ENCODE data around the gene ARMH3.

Gene ARMH3

GRCh38 chr10:101974091-101974971 is 81.6 kb downstream of the ARMH3 start:
- DNase-seq, result peak; percentile 88

- no peak for DNase-seq
Measured at GRCh38 chr10:101972761-101973160, 83.2 kb downstream of the ARMH3 start.

- no peak for DNase-seq
Measured at GRCh38 chr10:101969412-101969922, 86.5 kb downstream of the ARMH3 start.

GRCh38 chr10:101968940-101969321 is 87.0 kb downstream of the ARMH3 start:
- no peak for DNase-seq

- DNase-seq, result no peak
Measured at GRCh38 chr10:101968286-101968939, 87.6 kb downstream of the ARMH3 start.

- DNase-seq, result no peak
Measured at GRCh38 chr10:101967713-101968112, 88.3 kb downstream of the ARMH3 start.

- no peak for DNase-seq
Measured at GRCh38 chr10:101967119-101967518, 88.9 kb downstream of the ARMH3 start.

- DNase-seq, result no peak
Measured at GRCh38 chr10:101965075-101965765, 90.8 kb downstream of the ARMH3 start.

- DNase-seq, result no peak
Measured at GRCh38 chr10:101961591-101962498, 94.1 kb downstream of the ARMH3 start.

GRCh38 chr10:101960879-101961395 is 95.0 kb downstream of the ARMH3 start:
- DNase-seq, result no peak

- peak; percentile 71 for DNase-seq
Measured at GRCh38 chr10:101959346-101959916, 96.5 kb downstream of the ARMH3 start.

GRCh38 chr10:101958691-101959090 is 97.3 kb downstream of the ARMH3 start:
- no peak for DNase-seq

- no peak for DNase-seq
Measured at GRCh38 chr10:101956898-101957297, 99.1 kb downstream of the ARMH3 start.

GRCh38 chr10:101956117-101956516 is 99.9 kb downstream of the ARMH3 start:
- DNase-seq, result no peak

- DNase-seq, result no peak
Measured at GRCh38 chr10:101952191-101952590, 103.8 kb downstream of the ARMH3 start.

GRCh38 chr10:101950213-101950612 is 105.8 kb downstream of the ARMH3 start:
- DNase-seq, result no peak

GRCh38 chr10:101941871-101942270 is 114.1 kb downstream of the ARMH3 start:
- DNase-seq, result no peak

- DNase-seq, result no peak
Measured at GRCh38 chr10:101940916-101941315, 115.1 kb downstream of the ARMH3 start.

- no peak for DNase-seq
Measured at GRCh38 chr10:101939729-101940128, 116.2 kb downstream of the ARMH3 start.

- DNase-seq, result no peak
Measured at GRCh38 chr10:101939008-101939648, 116.8 kb downstream of the ARMH3 start.

GRCh38 chr10:101938305-101939007 is 117.5 kb downstream of the ARMH3 start:
- DNase-seq, result no peak

Measured in NCI-H2227 treated with DMSO at 0.1 percent for 48 hours (cell line).